ENCODE measurements around the gene MAN2A1.

Gene MAN2A1

DNA sequence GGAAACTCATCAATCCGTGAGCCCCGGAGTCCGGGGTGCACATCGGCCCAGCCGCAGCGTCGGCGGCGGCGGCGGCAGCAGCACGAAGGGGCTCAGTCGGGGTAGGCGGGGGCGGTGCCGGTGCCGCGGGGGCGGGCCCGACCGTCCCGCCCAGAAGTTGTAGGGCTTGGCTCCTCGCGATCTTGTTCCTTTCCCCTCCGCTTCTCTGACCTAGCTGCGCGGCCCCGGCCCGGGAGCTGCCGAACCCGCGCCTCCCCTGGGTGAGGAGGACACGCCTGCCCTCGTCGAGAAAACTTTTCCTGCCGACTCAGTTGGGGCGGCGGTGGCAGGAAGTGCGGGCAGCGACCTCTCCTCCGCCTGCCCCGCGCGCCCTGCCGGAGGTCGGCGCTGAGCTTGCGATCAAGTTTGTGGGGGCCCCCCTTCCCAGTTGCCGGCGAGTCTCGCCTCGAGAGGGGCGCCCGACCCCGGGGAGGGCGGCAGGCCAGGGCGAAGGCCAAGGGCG is at the start of gene MAN2A1:
MAN2A1 (plus strand) TSS at position 188 of the 502 bp plus-strand sequence. CDS start 491 bp downstream, outside the sequence.
- peak; percentile 56 to 68 for DNase-seq (ENCODE audit: low read depth in 2 of 2)

DNA sequence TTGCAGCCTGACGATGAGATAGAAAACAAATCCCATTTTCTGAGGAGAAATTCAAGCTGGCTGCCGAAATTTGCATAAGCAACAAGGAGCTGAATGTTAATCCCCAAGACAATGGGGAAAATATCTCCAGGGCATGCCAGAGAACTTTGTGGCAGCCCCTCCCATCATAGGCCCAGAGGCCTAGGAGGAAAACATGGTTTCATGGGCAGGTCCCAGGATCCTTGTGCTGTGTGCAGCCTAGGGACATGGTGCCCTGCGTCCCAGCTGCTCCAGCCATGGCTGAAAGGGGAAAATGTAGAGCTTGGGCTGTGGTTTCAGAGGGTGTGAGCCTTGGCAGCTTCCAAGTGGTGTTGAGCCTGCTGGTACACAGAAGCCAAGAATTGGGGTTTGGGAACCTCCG is 48.8 kb upstream of the MAN2A1 start:
- DNase-seq (ENCODE audit: low read depth in 2 of 2), result no peak

DNA sequence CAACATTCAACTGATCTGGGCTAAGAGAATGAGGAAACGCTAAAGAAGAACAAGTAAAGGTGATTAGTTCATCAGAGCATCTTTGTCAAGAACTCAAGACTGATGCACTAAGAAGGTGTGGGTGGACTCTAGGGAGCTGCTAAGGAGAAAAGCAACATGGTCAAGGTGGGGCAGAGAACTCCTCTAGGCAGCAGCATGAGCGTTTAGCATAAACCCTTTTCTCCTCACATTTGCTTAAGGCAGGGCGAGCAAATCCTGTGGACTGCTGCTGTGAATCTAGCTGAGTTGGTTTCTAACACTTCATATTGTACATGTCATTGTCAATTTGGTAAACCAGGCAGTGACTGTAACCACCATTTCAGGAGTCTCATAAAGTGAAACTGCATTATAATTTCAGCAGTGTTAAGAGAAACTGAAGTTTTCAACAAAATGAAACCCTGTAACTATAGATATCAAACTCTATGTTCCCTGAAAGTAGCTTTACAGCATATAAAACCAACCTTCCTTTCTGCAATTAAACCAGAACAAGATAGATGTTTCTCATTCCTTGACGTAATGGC is 45.9 kb upstream of the MAN2A1 start:
- no peak for DNase-seq (ENCODE audit: low read depth in 2 of 2)

DNA sequence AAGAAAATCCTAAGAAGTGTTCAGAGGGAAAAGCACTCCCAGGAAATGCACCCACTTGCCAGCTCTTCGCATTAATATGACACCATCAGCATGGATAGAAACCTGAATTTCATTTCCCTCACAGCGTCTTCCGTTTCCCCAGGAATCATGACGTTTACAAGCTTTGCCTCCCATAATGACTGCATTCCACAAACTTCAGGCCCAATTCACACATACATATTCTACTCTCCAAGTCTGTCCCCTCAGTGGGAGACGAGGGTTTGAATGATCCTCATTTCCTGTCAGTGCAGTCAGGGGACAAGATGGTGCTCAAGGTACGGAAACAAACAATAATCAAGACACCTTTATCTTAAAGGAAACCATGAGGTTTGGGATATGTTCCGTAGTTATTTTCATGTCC is 44.9 kb upstream of the MAN2A1 start:
- no peak for DNase-seq (ENCODE audit: low read depth in 2 of 2)

DNA sequence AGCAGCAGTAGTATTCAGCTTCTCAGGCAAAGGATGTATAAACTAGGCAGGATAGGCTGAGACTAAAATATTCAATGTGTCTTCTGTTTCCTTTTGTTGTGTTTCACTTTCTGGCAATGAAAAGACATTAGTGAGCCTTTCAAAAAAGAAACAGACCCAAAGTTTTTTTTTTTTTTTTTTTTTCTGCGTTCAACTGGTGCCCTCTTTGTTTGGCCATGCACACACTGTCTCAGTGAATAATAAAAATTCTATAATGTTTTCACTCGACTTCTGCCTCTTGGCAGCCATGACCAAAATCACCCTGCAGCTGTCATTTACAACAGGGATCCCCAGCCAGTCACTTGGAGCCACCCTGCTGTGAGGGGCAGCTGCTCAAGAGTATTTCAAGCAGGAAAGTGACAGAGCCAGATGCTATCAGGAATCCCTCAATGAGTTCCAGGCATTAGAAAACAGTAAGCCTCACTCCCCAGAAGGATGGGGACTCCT is 44.0 kb upstream of the MAN2A1 start:
- DNase-seq (ENCODE audit: low read depth in 2 of 2), result no peak

DNA sequence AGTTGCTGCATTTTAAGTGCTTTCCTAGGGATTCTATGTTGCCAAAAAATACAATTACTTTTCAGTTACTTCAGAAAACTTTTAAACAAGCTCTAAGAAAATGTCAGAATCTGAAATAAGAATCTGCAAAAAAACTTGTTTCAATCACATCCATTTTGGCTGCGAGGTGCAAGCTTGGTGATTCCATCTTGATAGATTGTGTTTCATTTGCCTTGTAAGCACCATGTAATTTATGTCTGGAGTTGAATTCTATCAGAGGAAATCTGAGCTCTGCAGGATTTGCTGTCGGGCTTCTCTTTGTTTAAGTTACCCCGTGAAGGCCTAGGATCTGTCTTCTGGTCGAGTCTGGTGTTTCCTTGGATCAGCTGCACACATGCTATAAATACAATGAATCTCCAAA is 40.4 kb upstream of the MAN2A1 start:
- no peak for DNase-seq (ENCODE audit: low read depth in 2 of 2)

DNA sequence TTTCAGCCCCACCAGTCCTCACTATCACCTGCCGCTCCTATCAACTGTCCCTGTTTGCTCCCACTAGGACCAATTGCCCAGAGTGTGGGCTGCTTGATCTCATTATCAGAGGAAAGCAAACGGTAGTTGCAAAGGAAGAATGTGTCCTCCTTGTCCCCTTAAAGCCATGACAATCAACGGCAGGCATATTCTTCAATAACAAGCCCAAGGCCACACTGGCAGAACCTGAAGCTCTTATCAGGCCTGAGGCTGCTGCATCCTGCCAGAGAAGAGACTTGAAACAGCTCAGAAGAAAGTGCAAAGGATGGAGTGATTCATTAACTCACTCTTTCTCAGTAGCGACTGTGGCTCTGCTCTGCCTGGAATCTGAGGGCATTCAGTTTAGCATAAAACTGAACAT is 39.2 kb upstream of the MAN2A1 start:
- no peak for DNase-seq (ENCODE audit: low read depth in 2 of 2)

DNA sequence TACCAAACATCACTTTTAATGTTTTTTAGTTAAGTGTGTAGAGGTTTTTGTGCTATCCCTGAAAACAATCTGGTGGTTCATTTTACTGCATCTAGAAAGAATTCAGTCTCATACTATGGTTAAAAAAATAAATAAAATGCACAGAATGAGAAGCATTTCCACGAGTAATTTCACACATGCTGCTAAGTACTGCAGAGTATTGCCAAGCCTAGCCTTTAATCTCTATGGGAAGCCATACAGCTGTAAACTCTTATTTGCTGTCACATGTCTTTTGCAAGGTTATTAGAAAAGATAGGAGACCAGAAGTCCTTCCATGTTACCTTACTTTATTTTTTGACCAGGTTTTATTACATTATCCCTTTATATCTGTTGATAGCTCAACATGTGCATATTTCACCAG is 37.6 kb upstream of the MAN2A1 start:
- DNase-seq (ENCODE audit: low read depth in 2 of 2), result no peak

DNA sequence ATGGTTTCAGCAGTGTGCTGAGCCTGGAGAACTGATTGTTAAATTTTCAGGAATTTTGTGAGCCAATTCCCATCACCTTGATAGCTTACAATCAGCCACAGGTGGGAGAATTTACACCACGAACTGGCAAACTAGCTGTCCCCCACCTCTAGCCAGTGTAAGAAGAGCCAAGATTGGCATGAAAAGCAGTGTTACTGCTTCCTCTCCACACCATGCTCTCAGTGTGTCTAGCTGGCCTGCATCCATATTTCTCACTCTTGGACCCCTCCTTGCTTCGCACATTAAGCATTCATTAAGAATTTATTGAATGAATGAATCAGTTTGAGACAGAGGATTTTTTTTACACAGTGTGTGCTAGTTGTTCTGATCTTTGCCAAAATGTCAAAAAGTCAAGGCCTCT is 36.7 kb upstream of the MAN2A1 start:
- DNase-seq (ENCODE audit: low read depth in 2 of 2), result no peak

DNA sequence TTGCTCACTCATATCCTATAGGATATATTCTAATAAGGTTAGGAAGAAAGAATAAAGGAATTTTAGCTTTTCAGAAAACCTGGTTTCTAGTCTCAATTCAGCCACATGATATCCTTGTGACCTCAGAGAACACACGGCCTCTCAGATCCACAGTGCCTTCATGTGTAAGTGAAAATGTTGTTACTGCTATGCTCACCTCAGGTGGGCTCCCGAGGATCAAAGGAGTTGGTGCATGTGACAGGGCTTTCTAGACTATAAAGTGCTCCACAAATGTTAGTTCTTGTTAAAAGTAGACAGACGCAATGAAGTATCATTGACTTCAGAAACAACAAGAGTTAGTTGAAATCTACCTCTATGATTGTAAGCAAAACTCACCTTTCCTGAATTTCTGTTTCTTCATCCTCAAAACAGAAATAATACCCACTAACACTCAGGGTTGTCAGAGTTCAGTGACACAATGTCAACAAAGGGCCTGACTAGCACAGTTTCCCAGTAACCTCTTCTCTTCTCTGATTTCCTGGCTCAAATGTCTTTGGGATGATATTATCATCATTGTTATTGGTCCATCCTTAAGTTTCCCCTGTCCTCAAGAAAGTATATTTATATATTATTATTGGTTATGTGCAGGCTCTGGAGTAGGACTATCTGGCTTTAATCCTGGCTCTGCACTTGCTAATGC is 36.0 kb upstream of the MAN2A1 start:
- no peak for DNase-seq (ENCODE audit: low read depth in 2 of 2)

DNA sequence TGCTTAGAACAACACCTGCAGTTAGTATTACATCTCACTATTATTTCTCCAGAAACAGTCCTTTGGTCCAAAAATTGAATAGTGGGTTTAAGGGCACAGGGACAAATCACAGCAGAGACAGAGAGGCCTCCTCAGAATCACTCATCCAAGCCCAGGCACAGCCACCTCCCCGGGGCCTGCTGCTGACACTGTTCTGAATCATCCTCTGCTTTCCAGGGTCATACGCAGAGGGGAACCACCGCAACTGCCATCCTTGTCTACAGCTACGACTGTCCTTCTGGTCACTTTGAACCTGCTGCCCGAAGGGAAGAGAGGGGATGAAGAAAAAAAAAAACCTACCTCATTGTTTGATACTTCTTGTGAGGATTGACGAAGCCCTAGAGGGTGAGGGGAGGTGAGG is 35.3 kb upstream of the MAN2A1 start:
- DNase-seq (ENCODE audit: low read depth in 2 of 2), result peak in 1 of 2 experiments; percentile 2

DNA sequence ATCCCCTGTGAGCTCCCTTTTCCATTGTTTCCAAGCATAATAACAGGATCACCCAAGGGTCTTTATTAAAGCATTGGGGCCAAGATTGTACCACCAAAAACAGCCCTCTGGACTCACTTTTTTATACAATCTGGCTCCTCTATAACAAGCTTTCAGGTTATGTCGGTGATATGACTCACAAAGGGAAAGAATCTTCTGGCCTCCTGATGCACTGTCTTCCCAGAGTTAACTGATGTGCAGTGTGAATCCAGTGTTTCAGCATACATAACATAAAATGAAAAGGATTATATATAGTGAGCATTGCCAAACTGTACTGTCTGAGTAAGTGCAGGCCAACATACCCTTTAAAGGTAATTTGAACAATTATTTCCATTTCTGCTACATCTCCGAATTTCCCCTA is 33.9 kb upstream of the MAN2A1 start:
- DNase-seq (ENCODE audit: low read depth in 2 of 2), result no peak

DNA sequence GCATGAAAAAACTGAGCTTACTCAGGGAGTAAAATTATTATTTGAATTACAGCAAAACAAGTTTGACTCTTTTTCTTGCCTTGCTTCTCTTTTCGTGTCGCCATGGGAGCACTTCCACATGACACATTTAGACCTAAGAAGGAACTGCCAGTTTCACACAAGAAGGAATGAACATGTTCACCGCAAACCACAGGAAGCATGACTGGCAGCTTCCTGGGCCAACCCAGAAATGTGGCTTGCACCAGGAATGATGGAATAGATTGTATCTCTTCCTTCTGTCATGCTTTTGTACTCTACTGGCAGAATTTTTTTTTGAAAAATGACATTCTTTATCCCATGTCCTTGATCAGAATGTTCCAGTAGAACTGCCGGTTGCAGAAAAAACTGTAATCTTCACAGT is 32.9 kb upstream of the MAN2A1 start:
- peak; percentile 12 to 35 for DNase-seq (ENCODE audit: low read depth in 2 of 2)

DNA sequence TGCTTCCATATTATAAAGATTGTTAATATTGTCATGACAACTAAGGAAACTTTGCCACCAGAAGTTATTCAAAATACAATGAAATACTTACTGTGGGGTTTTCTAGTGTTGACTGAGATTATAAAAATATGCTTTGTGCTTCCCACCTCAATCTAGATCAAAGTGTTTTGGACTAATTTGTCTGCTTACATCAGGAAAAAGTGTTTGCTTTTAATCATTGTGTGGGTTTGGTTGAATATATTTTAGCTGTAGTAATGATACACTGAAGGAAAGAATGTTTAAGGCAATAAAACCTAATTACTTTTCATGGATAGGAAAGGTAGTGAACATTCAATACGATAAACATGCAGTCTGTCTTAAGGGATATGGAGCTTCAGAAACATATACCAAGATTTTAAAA is 29.8 kb upstream of the MAN2A1 start:
- no peak for DNase-seq (ENCODE audit: low read depth in 2 of 2)

DNA sequence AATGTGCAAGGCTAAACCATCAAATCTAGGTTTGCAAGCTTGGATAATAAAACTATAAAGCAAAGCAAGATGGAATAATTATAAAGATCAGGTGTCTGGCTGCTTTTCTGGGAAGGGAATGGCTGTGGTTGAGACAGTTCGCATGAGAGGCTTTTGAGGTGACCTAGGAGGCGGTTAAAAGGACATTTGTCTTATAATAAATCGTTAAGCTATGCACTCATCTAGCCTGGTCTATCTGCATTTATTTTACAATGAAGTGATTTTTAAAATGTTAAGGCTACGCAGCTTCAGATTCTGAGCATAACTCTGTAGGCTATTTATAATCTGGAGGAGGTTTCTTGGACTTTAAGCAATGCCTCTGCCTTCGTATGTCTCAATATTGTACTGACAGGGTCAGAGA is 29.4 kb upstream of the MAN2A1 start:
- DNase-seq (ENCODE audit: low read depth in 2 of 2), result no peak

DNA sequence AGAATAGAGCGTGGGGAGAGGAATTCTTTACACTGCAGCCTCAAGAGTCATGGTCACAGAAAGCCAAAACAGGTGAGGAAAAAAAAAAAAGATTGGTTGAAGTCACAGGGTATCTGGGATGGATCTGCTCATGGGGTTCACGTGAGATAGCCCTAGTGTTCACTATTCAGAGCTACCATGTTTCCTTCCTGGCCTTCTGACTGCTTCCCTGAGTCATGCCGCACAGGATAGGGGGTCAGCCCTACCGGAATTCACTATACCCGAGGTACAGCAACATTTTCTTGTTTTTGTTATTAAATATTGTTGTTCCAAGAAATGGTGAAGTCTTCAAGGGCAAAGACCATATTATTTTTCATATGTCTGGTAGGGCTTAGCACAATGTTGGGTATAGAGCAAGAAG is 21.5 kb upstream of the MAN2A1 start:
- DNase-seq (ENCODE audit: low read depth in 2 of 2), result no peak

DNA sequence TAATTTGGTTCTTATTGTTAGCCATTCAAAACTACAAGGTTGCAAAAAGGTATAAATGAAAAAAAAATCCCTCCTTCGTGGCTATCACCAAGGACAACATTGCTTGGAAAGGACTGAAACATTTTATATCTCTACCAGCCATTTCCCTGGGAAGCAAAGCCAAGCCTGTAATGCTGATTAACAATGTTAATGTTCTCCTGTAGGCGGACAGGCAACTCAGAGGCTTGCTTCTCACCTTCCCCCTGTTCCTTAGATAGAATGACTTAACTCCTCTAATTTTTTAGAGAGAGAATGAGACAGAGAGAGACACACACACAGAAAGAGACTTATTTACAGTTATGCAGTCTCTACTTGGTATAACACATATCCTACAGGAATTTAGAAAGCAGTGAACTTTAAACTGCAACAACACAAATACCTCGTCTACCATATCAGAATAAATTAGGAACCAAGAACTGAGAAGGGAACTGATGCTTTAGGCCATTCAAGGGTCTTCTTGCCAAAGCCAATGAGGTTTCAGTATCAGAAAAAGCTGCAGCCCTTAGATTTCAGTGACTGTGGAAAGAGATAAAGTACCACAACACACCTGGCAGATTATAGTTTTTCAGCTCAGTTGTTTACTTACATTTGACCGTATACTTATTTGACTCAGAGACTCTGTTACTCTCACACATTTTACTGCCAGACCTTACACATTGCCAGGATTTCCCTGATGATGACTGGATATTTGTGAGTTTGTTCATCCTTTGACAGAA is 20.9 kb upstream of the MAN2A1 start:
- DNase-seq (ENCODE audit: low read depth in 2 of 2), result no peak

DNA sequence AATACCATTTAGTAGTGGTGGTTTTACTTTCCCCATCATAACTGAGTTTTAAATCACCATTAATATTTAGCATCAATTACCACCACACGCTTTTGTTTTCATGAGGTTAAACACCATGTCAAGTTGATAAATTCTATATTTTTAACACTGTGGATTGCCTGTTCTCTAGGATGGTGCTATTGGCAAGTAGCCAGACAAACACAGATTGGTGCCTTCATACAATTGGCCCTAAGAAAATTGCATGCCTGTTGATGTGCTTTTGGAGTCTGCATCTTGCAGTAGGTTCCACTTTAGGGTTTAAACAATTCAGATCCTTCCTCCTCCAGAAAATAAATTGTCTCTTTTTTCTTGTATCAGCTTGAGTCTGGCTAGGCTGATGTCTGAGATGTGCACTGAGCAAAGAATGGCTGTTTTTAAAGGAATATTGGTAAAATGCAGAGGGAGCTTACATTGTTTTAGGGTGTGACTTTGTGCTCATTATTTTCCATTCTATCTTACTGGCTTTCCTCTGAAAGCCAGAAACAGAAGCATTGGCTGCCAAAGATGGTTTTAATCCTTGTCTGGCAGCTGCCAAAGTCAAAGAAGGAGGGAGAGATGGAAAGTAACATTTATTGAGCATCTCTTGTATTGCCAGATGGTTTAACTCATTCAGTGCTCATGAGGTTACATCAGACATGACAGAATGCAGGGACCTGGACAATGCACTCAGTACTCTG is 19.6 kb upstream of the MAN2A1 start:
- DNase-seq (ENCODE audit: low read depth in 2 of 2), result no peak

DNA sequence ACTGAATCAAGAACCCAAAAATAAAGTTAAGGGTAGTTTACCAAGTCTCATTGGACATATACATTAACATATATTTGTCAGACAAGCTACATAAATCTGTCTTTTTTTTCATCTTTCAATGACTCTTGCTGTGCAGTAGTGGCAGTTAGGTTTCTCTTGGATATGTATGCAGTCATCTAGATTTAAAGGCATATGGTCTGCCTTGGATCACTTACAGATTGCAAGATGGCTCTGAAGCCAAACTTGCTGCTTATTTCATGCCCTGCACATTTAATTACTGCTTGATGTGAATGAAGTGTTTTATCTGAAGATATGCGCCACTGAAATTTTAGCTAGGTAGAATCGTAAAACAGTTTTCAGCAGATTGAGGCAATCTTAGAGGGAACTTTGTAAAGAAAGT is 18.6 kb upstream of the MAN2A1 start:
- DNase-seq (ENCODE audit: low read depth in 2 of 2), result no peak

DNA sequence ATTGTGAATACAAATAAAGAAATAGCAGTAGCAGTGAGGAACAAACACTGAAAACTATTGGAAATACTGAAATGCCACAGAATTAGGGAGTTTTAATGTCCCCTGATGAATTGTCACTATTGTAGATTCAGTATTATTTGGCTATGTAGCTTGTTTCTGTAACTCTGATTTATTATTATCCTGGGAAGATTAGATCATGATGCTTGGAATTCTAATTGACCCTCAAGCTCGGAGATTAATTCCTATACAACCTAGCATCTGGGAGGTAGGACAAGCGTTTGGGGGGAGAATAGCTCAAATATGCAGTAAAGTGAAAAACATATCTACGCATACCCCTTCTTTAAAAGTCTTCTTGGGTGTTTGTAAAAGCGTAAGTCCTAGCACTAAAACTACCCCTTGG is 15.1 kb upstream of the MAN2A1 start:
- DNase-seq (ENCODE audit: low read depth in 2 of 2), result no peak

DNA sequence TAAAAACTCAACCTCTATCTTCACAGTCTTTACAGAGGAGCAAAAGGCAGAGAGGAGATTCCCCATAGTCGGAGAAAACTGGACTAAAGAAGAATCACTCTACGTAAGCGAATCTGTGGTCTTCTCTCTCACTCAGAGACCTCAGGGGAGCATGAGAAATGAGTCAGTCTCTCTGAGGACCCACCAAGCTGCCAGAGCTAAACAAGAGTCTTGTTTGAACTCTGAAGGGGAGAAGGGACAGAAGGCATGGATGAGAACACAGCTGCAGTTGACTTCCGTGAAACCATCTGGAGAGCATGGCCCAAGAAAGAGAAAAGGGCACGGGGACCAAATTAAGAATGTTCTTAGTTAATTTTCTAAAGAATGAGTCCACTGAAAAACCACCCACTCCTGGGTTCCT is 12.8 kb upstream of the MAN2A1 start:
- no peak for DNase-seq (ENCODE audit: low read depth in 2 of 2)

DNA sequence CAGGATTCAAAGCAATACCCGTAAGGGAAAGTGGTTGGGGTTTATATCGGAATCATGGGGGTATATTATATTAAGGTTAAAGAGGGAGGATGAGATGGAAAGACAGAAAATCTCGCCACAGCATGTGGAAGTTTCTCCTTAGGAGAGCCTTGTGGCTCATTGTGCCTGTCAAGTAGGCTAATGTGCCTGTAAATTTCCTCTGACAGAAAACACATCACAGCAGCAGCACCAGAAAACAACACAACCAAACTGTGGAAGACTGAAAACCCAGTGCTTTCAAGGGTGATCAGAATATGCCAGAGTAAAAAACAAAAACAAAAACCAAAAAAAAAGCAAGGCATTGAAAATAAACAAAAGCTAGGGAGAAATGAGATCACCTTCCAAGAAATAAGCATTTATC is 11.3 kb upstream of the MAN2A1 start:
- DNase-seq (ENCODE audit: low read depth in 2 of 2), result no peak

Data from stimulated activated CD4-positive, alpha-beta T cell treated with anti-CD3 and anti-CD28 coated beads, Interleukin-12 subunit alpha, Interleukin-12 subunit beta, amount 100 ng/mL, for 24 hours (primary cell).